Measurements from ENCODE around the gene CPEB3. TPM values are rescaled to one million over a fixed set of nuclear protein-coding genes. Genes with fewer than 3 reads are reported as not detected.
"Not testable (repeated sequence)": the region's sequence is repeated elsewhere in the genome, so short reads cannot be mapped to it uniquely, and the experiment has no call there.

The CPEB3 gene
- total and polyA plus RNA-seq, 11 donors: 1.5 to 17.2 (median 9.9) TPM

DNA sequence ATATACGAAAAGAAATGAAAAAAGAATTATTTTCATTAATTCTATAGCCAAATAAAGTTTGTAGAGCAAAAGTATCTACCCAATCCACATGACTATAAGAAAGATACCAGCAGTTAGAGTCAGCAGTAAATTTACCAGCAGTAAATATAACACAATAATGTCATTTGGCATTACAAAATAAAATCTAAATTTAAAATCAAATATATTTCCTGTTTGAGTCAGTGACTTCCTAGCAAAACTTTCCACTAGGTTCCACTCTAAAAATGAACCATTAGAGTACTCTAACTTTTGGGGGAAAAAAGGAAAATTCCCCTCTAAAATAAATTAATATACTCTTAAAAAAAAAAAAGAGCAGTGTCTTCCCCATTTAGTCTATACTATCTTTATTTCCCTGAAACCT is 144.8 kb downstream of the CPEB3 start:
- DNase-seq: no peak
- Histone ChIP-seq H3K4me3 (no peak overlapping the region), H3K9me3 (no peaks in the 10 kb centered on the region), H3K4me1 (peaks cover 0 to 59% (median 47%) of the 10 kb centered on the region in 12 donors), H3K27me3 (no peaks in the 10 kb centered on the region), H3K36me3 (peaks cover 0 to 17% (median 0%) of the 10 kb centered on the region in 9 donors), H3K27ac (peak overlapping the region in 11 of 12 donors; percentile 11 to 65 (median 39))
- no peak for TF ChIP-seq POLR2A (IDR thresholded peaks at IDR 0.05)
- TF ChIP-seq, protein P1, sequence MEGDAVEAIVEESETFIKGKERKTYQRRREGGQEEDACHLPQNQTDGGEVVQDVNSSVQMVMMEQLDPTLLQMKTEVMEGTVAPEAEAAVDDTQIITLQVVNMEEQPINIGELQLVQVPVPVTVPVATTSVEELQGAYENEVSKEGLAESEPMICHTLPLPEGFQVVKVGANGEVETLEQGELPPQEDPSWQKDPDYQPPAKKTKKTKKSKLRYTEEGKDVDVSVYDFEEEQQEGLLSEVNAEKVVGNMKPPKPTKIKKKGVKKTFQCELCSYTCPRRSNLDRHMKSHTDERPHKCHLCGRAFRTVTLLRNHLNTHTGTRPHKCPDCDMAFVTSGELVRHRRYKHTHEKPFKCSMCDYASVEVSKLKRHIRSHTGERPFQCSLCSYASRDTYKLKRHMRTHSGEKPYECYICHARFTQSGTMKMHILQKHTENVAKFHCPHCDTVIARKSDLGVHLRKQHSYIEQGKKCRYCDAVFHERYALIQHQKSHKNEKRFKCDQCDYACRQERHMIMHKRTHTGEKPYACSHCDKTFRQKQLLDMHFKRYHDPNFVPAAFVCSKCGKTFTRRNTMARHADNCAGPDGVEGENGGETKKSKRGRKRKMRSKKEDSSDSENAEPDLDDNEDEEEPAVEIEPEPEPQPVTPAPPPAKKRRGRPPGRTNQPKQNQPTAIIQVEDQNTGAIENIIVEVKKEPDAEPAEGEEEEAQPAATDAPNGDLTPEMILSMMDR (IDR thresholded peaks at IDR 0.05): no peak
- 61 to 76% (median 68%) methylated on average over 1 of the region's 1 CpG for WGBS, 4 donors
- ATAC-seq: peak in 1 of 4 donors; percentile 36
- intact Hi-C loops (cut with DNase I): no loop called here

DNA sequence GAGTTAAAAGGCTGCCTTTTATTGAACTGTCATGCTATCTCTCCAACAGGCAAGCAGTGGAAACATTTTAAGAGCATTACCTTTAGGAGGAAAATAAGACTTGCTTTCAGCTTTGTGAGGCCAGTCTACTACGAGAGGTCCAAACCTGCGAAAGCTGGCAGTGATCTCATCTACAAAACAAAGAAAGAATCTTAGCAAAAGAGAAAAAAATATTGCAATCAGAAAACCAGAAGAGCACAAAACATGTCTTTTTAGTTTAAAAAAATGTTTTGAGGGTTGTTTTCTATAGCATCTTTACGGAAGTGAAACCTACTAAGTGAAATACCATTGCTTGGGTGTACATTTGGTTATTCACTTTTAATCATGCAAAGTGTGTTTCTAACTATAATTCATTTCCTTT is 147.9 kb downstream of the CPEB3 start:
- peaks cover 0 to 44% (median 30%) of the 10 kb centered on the region in 12 donors for H3K4me1 ChIP-seq
- peak overlapping the region in 1 of 12 donors; percentile 43 for H3K27ac ChIP-seq
- H3K4me3 ChIP-seq: no peak overlapping the region
- ATAC-seq (no peak), DNase-seq (no peak)
- intact Hi-C loops (cut with DNase I): no loop called here
- peaks cover 0 to 25% (median 2%) of the 10 kb centered on the region in 9 donors for H3K36me3 ChIP-seq
- H3K27me3 ChIP-seq: no peaks in the 10 kb centered on the region
- peaks cover 0 to 4% (median 0%) of the 10 kb centered on the region in 12 donors for H3K9me3 ChIP-seq
- 80 to 86% (median 83%) methylated on average over 3 of the region's 3 CpGs for WGBS, 4 donors
- TF ChIP-seq, protein P1 (IDR thresholded peaks at IDR 0.05): no peak
- TF ChIP-seq POLR2A (IDR thresholded peaks at IDR 0.05): no peak

DNA sequence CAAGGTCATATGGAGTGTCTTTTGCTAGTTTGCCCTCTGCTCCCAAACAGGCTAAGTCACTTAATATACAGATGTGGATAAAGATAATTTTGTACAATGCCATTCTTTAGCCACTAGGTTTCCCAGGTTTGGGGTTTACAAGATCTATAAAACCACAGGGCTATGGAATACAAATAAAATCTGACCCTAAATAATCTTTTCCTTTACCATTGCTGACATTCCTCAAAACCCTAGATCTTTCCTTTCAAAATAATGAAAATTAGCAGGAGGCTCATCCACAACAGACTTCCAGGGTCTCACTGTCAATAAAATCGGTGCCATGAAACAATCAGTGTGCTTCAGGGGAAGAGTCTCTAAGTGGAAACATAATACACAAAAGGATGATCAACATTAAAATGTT is 148.4 kb downstream of the CPEB3 start:
- H3K9me3 ChIP-seq: peaks cover 0 to 4% (median 0%) of the 10 kb centered on the region in 12 donors
- WGBS, 4 donors: 79 to 87% (median 84%) methylated on average over 1 of the region's 1 CpG
- DNase-seq (no peak), ATAC-seq (no peak)
- TF ChIP-seq, protein P1 (IDR thresholded peaks at IDR 0.05): peak in 1 of 12 donors; percentile 6
- no peak for TF ChIP-seq POLR2A (IDR thresholded peaks at IDR 0.05)
- intact Hi-C loops (cut with DNase I): no loop called here
- peaks cover 0 to 27% (median 5%) of the 10 kb centered on the region in 9 donors for H3K36me3 ChIP-seq
- H3K27me3 ChIP-seq: no peaks in the 10 kb centered on the region
- no peak overlapping the region for H3K4me3 ChIP-seq
- H3K4me1 ChIP-seq: peaks cover 0 to 42% (median 26%) of the 10 kb centered on the region in 12 donors
- H3K27ac ChIP-seq: peak overlapping the region in 1 of 12 donors; percentile 43

DNA sequence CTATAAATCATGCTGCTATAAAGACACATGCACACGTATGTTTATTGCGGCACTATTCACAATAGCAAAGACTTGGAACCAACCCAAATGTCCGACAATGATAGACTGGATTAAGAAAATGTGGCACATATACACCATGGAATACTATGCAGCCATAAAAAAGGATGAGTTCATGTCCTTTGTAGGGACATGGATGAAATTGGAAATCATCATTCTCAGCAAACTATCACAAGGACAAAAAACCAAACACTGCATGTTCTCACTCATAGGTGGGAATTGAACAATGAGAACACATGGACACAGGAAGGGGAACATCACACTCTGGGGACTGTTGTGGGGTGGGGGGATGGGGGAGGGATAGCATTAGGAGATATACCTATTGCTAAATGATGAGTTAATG is 149.7 kb downstream of the CPEB3 start:
- intact Hi-C loops (cut with DNase I); H3K4me3 ChIP-seq; ATAC-seq; H3K27ac ChIP-seq; DNase-seq; H3K27me3 ChIP-seq; H3K9me3 ChIP-seq: not testable (repeated sequence)
- Histone ChIP-seq H3K4me1 (peaks cover 0 to 28% (median 13%) of the 10 kb centered on the region in 12 donors), H3K36me3 (peaks cover 0 to 35% (median 5%) of the 10 kb centered on the region in 9 donors)
- 40% methylated on average over 1 of the region's 3 CpGs; no CpG with 5 or more reads in 3 of the 4 donors for WGBS, 4 donors

DNA sequence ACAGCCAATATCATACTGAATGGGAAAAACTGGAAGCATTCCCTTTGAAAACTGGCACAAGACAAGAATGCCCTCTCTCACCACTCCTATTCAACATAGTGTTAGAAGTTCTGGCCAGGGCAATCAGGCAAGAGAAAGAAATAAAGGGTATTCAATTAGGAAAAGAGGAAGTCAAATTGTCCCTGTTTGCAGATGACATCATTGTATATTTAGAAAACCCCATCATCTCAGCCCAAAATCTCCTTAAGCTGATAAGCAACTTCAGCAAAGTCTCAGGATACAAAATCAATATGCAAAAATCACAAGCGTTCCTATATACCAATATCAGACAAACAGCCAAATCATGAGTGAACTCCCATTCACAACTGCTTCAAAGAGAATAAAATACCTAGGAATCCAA is 156.8 kb downstream of the CPEB3 start:
- DNase-seq; H3K4me3 ChIP-seq; intact Hi-C loops (cut with DNase I); ATAC-seq; H3K27ac ChIP-seq; H3K27me3 ChIP-seq; H3K9me3 ChIP-seq: not testable (repeated sequence)
- WGBS, 4 donors: 95 to 100% (median 96%) methylated on average over 1 of the region's 1 CpG
- Histone ChIP-seq H3K36me3 (peaks cover 0 to 19% (median 4%) of the 10 kb centered on the region in 9 donors), H3K4me1 (peaks cover 0 to 12% (median 0%) of the 10 kb centered on the region in 12 donors)

Measured in heart left ventricle (tissue), 16 donors.